Ectodermal cell (in vitro differentiated cells): Measurements from ENCODE around the gene MEG3.

Source experiments
- H3K27ac ChIP-seq: 2 replicates; pipeline ENCODE4 v1.7.0; 2013; ENCODE audit warnings: mild to moderate bottlenecking, low read depth, low read length; ENCODE audit not compliant: insufficient read depth, poor library complexity, severe bottlenecking
- H3K27me3 ChIP-seq: 2 replicates; pipeline ENCODE4 v1.7.0; 2013; ENCODE audit warnings: mild to moderate bottlenecking, low read length; ENCODE audit not compliant: insufficient read depth, control insufficient read depth, poor library complexity, severe bottlenecking
- H3K36me3 ChIP-seq: one replicate; pipeline ENCODE4 v1.7.0; 2013; ENCODE audit warnings: low read length; ENCODE audit not compliant: control insufficient read depth, insufficient read depth
- H3K4me1 ChIP-seq: one replicate; pipeline ENCODE4 v1.7.0; 2013; ENCODE audit warnings: low read length; ENCODE audit not compliant: control insufficient read depth, insufficient read depth
- H3K4me3 ChIP-seq: 2 replicates; pipeline ENCODE4 v1.7.0; 2013; ENCODE audit warnings: low read depth, low read length, control low read depth; ENCODE audit not compliant: insufficient read depth
- H3K9me3 ChIP-seq: 2 replicates; pipeline ENCODE4 v1.7.0; 2013; ENCODE audit warnings: mild to moderate bottlenecking, low read length, moderate library complexity; ENCODE audit not compliant: control insufficient read depth
- WGBS, 2 experiments: methylation state at CpG; one replicate each; pipeline ENCODE4 v1.1.7; 2013; ENCODE audit warnings: missing lambda C conversion rate in 2 of 2; 5-methylcytosine and 5-hydroxymethylcytosine counted together

Gene MEG3

GRCh38 chr14:100882026-100882967 lies 56.4 kb downstream of the MEG3 start:
- H3K9me3 ChIP-seq: no peaks in the 10 kb centered on the region
- WGBS, 2 experiments: 95 to 96% methylated on average over 49 of the region's 49 CpGs
- no peaks in the 10 kb centered on the region for H3K36me3 ChIP-seq
- H3K27me3 ChIP-seq: no peaks in the 10 kb centered on the region
- no peak overlapping the region for H3K27ac ChIP-seq
- peaks cover 4% of the 10 kb centered on the region for H3K4me1 ChIP-seq
- H3K4me3 ChIP-seq: no peak overlapping the region

GRCh38 chr14:100882991-100883788 lies 57.3 kb downstream of the MEG3 start:
- no peak overlapping the region for H3K27ac ChIP-seq
- 94 to 95% methylated on average over 46 of the region's 46 CpGs for WGBS, 2 experiments
- H3K9me3 ChIP-seq: no peaks in the 10 kb centered on the region
- no peaks in the 10 kb centered on the region for H3K36me3 ChIP-seq
- H3K4me3 ChIP-seq: no peak overlapping the region
- no peaks in the 10 kb centered on the region for H3K27me3 ChIP-seq
- peaks cover 11% of the 10 kb centered on the region for H3K4me1 ChIP-seq

- Histone ChIP-seq H3K27ac (no peak overlapping the region), H3K36me3 (no peaks in the 10 kb centered on the region), H3K4me1 (peaks cover 15% of the 10 kb centered on the region), H3K9me3 (no peaks in the 10 kb centered on the region), H3K4me3 (no peak overlapping the region), H3K27me3 (no peaks in the 10 kb centered on the region)
- 96 to 97% methylated on average over 11 of the region's 11 CpGs for WGBS, 2 experiments
Measured at GRCh38 chr14:100883789-100884101, 57.8 kb downstream of the MEG3 start.

GRCh38 chr14:100884456-100884855 lies 58.5 kb downstream of the MEG3 start:
- H3K27me3 ChIP-seq: no peaks in the 10 kb centered on the region
- no peak overlapping the region for H3K27ac ChIP-seq
- 94 to 96% methylated on average over 13 of the region's 13 CpGs for WGBS, 2 experiments

GRCh38 chr14:100885196-100885595 lies 59.3 kb downstream of the MEG3 start:
- no peak overlapping the region for H3K27ac ChIP-seq
- no peaks in the 10 kb centered on the region for H3K9me3 ChIP-seq
- H3K4me3 ChIP-seq: no peak overlapping the region
- H3K27me3 ChIP-seq: no peaks in the 10 kb centered on the region
- no peaks in the 10 kb centered on the region for H3K36me3 ChIP-seq
- 92 to 97% methylated on average over 2 of the region's 2 CpGs for WGBS, 2 experiments
- peaks cover 15% of the 10 kb centered on the region for H3K4me1 ChIP-seq

More at GRCh38 chr14:100884456-100884855, 58.5 kb downstream of the MEG3 start:
- H3K4me3 ChIP-seq: no peak overlapping the region
- no peaks in the 10 kb centered on the region for H3K36me3 ChIP-seq
- peaks cover 15% of the 10 kb centered on the region for H3K4me1 ChIP-seq
- no peaks in the 10 kb centered on the region for H3K9me3 ChIP-seq

GRCh38 chr14:100885617-100886016 lies 59.7 kb downstream of the MEG3 start:
- Histone ChIP-seq H3K27me3 (no peaks in the 10 kb centered on the region), H3K4me1 (peaks cover 15% of the 10 kb centered on the region), H3K9me3 (no peaks in the 10 kb centered on the region), H3K4me3 (no peak overlapping the region), H3K36me3 (no peaks in the 10 kb centered on the region), H3K27ac (no peak overlapping the region)
- WGBS, 2 experiments: 92 to 94% methylated on average over 5 of the region's 5 CpGs

- H3K4me1 ChIP-seq: peaks cover 15% of the 10 kb centered on the region
- no peak overlapping the region for H3K27ac ChIP-seq
- no peak overlapping the region for H3K4me3 ChIP-seq
- no peaks in the 10 kb centered on the region for H3K27me3 ChIP-seq
- WGBS, 2 experiments: 61 to 63% methylated on average over 6 of the region's 6 CpGs
- no peaks in the 10 kb centered on the region for H3K36me3 ChIP-seq
- no peaks in the 10 kb centered on the region for H3K9me3 ChIP-seq
Measured at GRCh38 chr14:100887728-100888335, 61.9 kb downstream of the MEG3 start.

- H3K27ac ChIP-seq: no peak overlapping the region
- H3K4me1 ChIP-seq: peaks cover 15% of the 10 kb centered on the region
- H3K27me3 ChIP-seq: no peaks in the 10 kb centered on the region
- H3K36me3 ChIP-seq: no peaks in the 10 kb centered on the region
- H3K4me3 ChIP-seq: no peak overlapping the region
- 86 to 92% methylated on average over 5 of the region's 5 CpGs for WGBS, 2 experiments
- H3K9me3 ChIP-seq: no peaks in the 10 kb centered on the region
Measured at GRCh38 chr14:100888789-100889315, 62.9 kb downstream of the MEG3 start.

GRCh38 chr14:100889641-100890040 lies 63.7 kb downstream of the MEG3 start:
- no peaks in the 10 kb centered on the region for H3K36me3 ChIP-seq
- H3K4me3 ChIP-seq: no peak overlapping the region
- 93 to 95% methylated on average over 6 of the region's 6 CpGs for WGBS, 2 experiments
- H3K4me1 ChIP-seq: peaks cover 15% of the 10 kb centered on the region
- no peaks in the 10 kb centered on the region for H3K9me3 ChIP-seq
- H3K27me3 ChIP-seq: no peaks in the 10 kb centered on the region
- no peak overlapping the region for H3K27ac ChIP-seq
